NCI-H1048 (cell line): ENCODE data around the gene PTGER2.

Source experiments
- DNase-seq: peaks from one replicate; lab custom pipeline; 2025; lab: John Stamatoyannopoulos, UW

Gene PTGER2

DNA sequence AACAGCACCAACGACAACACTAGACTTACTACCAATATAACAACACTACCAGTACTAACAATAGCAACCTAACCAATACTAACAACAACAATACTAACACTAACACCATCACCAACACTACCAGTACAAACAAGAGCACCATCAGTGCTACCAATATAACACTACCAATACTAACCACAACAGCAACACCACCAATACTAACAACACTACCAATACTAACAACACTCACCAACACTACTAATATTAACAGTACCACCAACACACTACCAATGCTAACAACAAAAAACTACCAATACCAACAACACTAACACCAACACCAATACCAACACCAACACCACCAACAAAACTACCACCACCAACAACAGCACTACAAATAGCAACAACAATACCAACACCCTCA, 25.1 kb downstream of the PTGER2 start:
- no peak for DNase-seq

GRCh38 chr14:52342849-52343596, 28.9 kb downstream of the PTGER2 start:
- DNase-seq = no peak

DNA sequence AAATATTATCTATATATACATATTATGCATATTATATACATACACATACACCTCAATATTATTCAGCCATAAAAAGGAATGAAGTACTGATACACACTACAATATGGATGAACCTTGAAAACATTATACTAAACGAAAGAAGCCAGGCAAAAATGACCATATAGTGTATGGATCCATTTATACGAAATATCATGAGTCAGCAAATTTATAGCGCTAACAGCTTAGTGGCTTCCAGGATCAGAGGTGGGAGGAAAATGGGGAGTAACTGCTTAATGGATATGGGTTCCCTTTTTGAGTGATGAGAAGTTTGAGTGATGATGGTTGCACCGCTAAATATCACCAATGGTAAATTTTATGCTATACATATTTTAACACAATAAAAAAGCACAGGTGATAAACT, 32.7 kb downstream of the PTGER2 start:
- DNase-seq = no peak

DNA sequence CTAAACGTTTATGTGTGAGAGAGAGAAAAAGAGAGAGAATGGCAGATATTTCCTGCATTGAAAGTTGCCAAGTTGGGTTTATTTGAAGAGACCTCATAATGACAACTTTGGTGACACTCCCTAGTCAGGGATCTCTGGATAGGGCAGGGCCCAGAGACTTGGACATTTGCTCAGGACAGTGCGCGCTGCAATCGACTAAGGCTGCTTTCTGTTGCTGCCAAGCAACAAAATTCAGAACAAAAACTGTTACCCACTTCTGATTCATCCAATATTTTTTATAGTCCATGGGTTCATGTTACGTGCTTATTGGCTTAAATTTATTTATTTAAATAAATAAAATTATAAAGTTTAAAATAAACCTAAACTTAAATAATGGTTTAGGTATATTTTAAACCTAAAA, 34.2 kb downstream of the PTGER2 start:
- no peak for DNase-seq

GRCh38 chr14:52348776-52349175, 34.7 kb downstream of the PTGER2 start:
- DNase-seq = no peak

DNA sequence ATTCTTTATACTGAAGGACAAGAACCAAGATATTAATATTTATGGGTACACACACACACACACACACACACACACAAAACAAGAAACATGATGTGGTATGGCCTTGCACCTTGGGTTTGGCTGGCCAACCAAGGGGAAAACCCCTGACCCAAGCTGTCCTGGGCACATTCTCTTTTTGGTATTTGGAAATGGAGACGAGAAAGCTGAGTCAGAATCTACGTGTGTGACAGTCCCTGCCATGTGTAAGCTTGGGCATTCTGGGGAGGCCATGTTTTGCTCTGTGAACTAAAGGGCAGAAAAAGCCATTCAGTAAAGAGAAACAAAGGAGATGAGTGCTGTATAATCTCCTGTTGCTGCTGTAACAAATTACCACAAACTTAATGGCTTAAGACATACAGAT, 35.6 kb downstream of the PTGER2 start:
- no peak for DNase-seq

DNA sequence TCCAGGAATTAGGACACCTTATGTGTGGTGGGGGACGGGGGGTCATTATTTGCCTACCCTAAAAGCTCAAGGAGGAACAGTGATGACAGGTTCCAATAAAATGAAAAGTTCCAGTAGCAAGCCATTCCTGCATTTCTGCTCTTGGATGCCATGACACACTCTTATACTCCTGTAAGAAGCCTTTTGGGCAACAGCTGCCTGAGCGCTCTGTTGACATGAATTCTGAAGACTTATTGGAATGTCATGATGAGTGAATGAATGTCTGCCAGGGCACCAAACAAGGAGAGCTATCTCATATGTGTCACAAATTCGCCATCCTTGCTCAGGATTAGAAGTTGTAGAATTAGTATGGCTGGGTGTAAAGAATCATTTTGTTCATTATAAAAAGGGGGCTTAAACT, 36.3 kb downstream of the PTGER2 start:
- no peak for DNase-seq

- DNase-seq = no peak
Observed at GRCh38 chr14:52351233-52352060, 37.3 kb downstream of the PTGER2 start.

DNA sequence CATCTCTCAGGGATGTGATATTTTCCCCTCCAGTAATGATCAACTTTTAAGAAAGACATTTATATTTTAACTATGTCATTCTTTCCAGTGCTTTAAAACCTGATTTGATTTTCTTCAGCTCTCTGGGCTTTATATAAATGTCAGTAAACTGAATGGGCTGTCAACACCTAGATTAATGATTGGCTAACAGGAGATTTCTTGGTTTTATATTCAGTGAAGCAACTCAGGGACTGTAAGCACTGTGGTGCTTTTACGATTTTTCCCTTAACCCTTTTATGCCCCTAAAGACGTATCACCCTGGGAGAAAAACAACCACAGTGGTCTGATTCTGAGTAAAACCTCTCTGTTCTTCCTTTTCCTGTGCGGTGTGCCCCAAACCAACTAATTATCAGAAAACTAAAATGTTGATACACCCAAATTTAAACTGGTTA, 38.0 kb downstream of the PTGER2 start:
- no peak for DNase-seq

DNA sequence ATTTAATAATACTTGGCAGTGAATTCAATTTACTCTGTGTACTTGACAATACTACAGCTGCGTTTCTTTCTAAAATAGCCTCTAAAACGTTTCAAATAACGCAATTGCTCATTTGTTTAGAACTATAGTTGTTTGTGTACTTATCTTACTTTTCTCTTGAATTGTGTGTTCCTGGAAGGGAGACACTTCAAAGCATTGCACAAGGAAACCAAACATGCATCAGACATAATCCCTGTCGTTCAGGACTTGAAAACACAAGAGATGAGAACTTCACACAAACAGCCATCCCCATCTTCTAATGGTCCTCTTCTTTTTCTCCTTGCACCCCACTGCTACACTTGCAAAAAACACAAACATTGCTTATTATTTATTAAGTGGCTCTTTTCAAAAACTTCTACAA, 38.5 kb downstream of the PTGER2 start:
- DNase-seq = no peak

DNA sequence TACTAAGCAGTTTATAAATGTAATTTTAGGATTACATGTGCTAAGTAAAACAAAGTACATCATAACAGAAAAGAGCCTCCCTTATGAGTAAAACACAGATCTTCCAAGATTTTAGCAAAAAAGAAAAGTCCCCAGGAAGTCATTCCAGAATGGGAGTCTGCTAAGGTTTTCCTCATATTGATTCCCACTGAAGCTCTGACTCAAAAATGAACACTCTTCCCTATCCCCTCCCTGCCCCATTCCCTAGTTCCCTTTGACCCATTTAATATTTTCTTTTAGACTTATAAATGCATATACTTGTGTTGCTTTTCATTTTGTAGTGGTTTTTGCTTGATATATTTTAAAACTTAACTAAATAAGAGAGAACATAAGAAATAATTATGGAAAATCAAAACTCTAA, 40.1 kb downstream of the PTGER2 start:
- DNase-seq = no peak

- DNase-seq = no peak
Observed at GRCh38 chr14:52355016-52355431, 40.9 kb downstream of the PTGER2 start.

DNA sequence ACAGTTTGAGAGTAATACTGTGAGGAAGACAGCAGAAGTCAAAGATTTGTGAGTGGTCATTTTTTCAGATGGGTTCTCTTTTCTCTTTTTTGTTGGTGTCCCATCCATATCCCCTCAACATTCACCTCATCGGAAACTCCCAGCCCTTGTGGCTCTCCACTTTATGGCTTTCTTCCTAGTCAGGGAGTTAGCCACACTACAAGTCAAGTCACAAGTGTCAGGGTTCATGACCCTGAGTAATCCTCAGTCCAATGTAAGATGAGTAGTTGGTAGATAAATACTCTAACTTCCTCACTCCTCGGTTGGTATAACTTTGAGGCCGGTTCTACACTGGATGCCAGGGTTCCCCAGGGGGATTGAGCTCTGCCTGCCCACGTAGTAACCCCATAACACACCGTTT, 41.4 kb downstream of the PTGER2 start:
- DNase-seq = no peak

GRCh38 chr14:52356025-52356424, 41.9 kb downstream of the PTGER2 start:
- DNase-seq = no peak

GRCh38 chr14:52360831-52361230, 46.7 kb downstream of the PTGER2 start:
- no peak for DNase-seq

DNA sequence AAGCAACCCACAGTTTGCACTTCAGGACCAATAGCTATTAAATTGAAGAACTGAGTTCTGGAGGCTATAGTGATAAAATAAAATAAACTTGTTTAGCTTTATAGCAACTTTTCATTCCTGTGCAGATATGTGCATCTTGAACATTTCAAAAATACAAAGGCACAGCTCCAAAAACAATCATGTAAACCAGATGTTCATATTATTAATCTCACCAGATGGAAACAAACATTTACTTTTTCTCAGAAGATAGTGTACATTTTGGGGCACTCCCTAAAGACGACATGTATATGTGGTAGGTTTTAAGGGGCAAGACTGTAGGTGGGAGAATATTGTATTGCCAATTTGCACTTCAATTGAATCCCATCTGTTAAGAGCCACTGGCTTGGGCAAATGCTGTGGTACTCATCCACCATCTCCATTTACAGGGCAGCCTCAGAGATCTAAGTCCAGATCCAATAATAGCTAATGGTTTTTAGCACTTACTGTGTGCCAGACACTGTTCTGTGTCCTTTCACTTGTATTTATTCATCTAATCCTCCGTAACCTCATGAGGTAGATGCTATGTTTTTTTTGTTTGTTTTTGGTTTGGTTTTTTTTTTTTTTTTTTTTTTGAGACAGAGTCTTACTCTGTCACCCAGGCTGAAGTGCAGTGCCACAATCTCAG, 49.1 kb downstream of the PTGER2 start:
- no peak for DNase-seq

DNA sequence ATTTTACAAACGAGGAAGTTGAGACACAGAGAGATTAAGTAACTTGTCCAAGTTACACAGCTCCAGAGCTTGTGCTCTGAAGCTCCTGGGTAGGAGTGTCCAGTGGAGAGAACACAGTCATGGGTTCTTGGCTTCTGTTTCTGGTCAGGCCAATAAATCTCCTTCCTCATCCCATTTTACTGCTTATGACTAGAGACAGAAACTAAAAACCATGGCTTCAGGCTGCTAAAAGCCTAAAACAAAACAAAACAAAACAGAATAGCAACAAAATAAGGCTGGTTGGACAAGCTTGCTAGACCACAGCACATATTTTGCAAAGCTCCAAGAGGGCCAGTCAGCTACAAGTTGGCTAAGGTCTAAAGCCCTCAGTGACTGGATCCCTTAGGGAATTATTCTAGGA, 49.8 kb downstream of the PTGER2 start:
- DNase-seq = no peak

- DNase-seq = no peak
Observed at GRCh38 chr14:52365071-52365470, 51.0 kb downstream of the PTGER2 start.

- DNase-seq = no peak
Observed at GRCh38 chr14:52366796-52367315, 52.7 kb downstream of the PTGER2 start.

- DNase-seq = no peak
Observed at GRCh38 chr14:52369305-52369801, 55.2 kb downstream of the PTGER2 start.

GRCh38 chr14:52370406-52370935, 56.4 kb downstream of the PTGER2 start:
- no peak for DNase-seq

DNA sequence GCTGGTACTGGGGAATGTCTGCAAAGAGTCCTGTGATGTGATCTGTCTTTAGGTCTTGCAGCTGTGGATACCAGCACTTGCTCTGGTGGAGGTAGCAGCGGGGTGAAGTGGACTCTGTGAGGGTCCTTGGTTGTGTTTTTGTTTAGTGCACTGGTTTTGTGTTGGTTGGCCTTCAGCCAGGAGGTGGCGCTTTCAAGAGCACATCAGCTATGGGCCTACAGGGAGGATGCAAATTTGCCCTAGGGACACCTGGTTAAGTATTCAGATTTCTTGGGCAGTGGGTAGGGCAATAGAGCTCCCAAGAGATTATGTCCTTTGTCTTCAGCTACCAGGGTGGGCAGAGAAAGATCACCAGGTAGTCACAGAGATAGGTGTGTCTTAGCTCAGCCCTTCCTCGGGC, 63.8 kb downstream of the PTGER2 start:
- no peak for DNase-seq
